K562 (cell line): ENCODE measurements around the gene PAFAH1B2. TPM values are rescaled to one million over a fixed set of nuclear protein-coding genes. Genes with fewer than 3 reads are reported as not detected.

Experiments
- ATAC-seq: fragments of 200-7000 bp; cut with Tn5 transposase; 3 replicates; pipeline ENCODE4 v1.9.1; 2020; ENCODE audit warnings: moderate library complexity
- BruUV-seq: library from RNA; stranded (reverse); fragments of 400-500 nt; replicated peaks from 2 replicates; lab custom pipeline; 2021; lab: Mats Ljungman, UMichigan
- CTCF ChIA-PET: fragments of 300-600 bp; formaldehyde crosslinking; extraction: SDS; loops from one replicate; lab custom pipeline; 2021; ENCODE audit warnings: low intra/inter-chr PET ratio; lab: Yijun Ruan, JAX
- POLR2A ChIA-PET: fragments of 300-600, 350-650 bp; sonication (Branson Sonifier 250); formaldehyde crosslinking; extraction: SDS; loops from one replicate; lab custom pipeline; 2021; ENCODE audit warnings: antibody characterized with exemption, inconsistent platforms; lab: Yijun Ruan, JAX
- DNase-seq, 4 experiments: peaks; one replicate each; pipeline versions ENCODE4 v3.0.0 to v3.0.0-alpha.2; 2011 to 2018; ENCODE audit warnings: low spot score in 3 of 4, mixed read lengths in 3 of 4; ENCODE audit errors: extremely low read depth in 1 of 4
- FAIRE-seq: peaks from 2 replicates; lab custom pipeline; 2011; peaks lifted over from hg19 to GRCh38; lab: Jason Lieb, UNC
- H2AFZ ChIP-seq: 2 replicates; pipeline ENCODE4 v1.6.0; 2011; ENCODE audit warnings: low read depth, low read length, control low read depth, inconsistent platforms
- H3K27ac ChIP-seq: fragments of 200-600 bp; 3 replicates; pipeline ENCODE4 v1.8.0; 2011; ENCODE audit warnings: low read depth, mild to moderate bottlenecking, control low read depth, inconsistent platforms, low read length, moderate library complexity, mixed read lengths; ENCODE audit errors: extremely low read depth
- H3K27me3 ChIP-seq, 2 experiments: fragments of 300-600 bp in 1 of 2; 2 replicates in 1 of 2; 3 replicates in 1 of 2; pipeline versions ENCODE4 v1.6.0 to v1.8.0; 2011; ENCODE audit warnings: inconsistent platforms in 2 of 2, low read length in 2 of 2, mild to moderate bottlenecking in 1 of 2, mixed read lengths in 1 of 2, moderate library complexity in 1 of 2; ENCODE audit not compliant: control insufficient read depth in 2 of 2, insufficient read depth in 2 of 2
- H3K36me3 ChIP-seq: fragments of 300-600 bp; 3 replicates; pipeline ENCODE4 v1.8.0; 2011; ENCODE audit warnings: mild to moderate bottlenecking, low read length, inconsistent platforms; ENCODE audit not compliant: control insufficient read depth, insufficient read depth
- H3K4me1 ChIP-seq, 2 experiments: fragments of 200-600 bp in 1 of 2; replicated peaks in 1 of 2; 2 replicates in 1 of 2; 3 replicates in 1 of 2; pipeline versions ENCODE4 v1.5.1 to v1.8.0; 2011; ENCODE audit warnings: inconsistent platforms in 2 of 2, low read length in 2 of 2, mild to moderate bottlenecking in 1 of 2, mixed read lengths in 1 of 2, moderate library complexity in 1 of 2; ENCODE audit not compliant: control insufficient read depth in 2 of 2, insufficient read depth in 2 of 2
- H3K4me2 ChIP-seq: 2 replicates; pipeline ENCODE4 v1.6.1; 2011; ENCODE audit warnings: low read length, control low read depth, inconsistent platforms, mixed read lengths; ENCODE audit not compliant: insufficient read depth
- H3K4me3 ChIP-seq: fragments of 200-600 bp; sonication (generic), shearing (Covaris generic); 2 replicates; pipeline ENCODE4 v1.5.1; 2016; ENCODE audit warnings: control low read depth, inconsistent platforms
- H3K79me2 ChIP-seq: fragments of 200-600 bp; 3 replicates; pipeline ENCODE4 v1.8.0; 2011; ENCODE audit warnings: low read length, inconsistent platforms; ENCODE audit not compliant: control insufficient read depth, insufficient read depth
- H3K9ac ChIP-seq, 2 experiments: 2 replicates each; pipeline versions ENCODE4 v1.6.0 to v1.6.1; 2011; ENCODE audit warnings: low read depth in 2 of 2, low read length in 2 of 2, control low read depth in 1 of 2, inconsistent platforms in 1 of 2, mild to moderate bottlenecking in 1 of 2, mixed read lengths in 1 of 2; ENCODE audit not compliant: insufficient read depth in 1 of 2
- H3K9me1 ChIP-seq: one replicate; pipeline ENCODE4 v1.6.0; 2011; ENCODE audit warnings: inconsistent platforms, mild to moderate bottlenecking, low read length, moderate library complexity; ENCODE audit not compliant: control insufficient read depth, insufficient read depth
- H3K9me3 ChIP-seq: replicated peaks from 2 replicates; pipeline ENCODE4 v1.5.1; 2011; ENCODE audit warnings: low read depth, low read length, inconsistent platforms; ENCODE audit not compliant: control insufficient read depth, insufficient read depth
- H4K20me1 ChIP-seq: replicated peaks from 2 replicates; pipeline ENCODE4 v1.6.1; 2011; ENCODE audit warnings: low read length, inconsistent platforms, mixed read lengths; ENCODE audit not compliant: control insufficient read depth, insufficient read depth
- GABPB2 ChIP-seq: fragments of 250-450 bp; sonication (Bioruptor Pico); conservative IDR thresholded peaks from 2 replicates; pipeline ENCODE4 v1.5.1; 2021; ENCODE audit warnings: mild to moderate bottlenecking
- HDGF ChIP-seq: fragments of 450-650 bp; IDR thresholded peaks from 2 replicates; pipeline ENCODE4 v1.6.1; 2016
- KLF6 ChIP-seq: fragments of 250-450 bp; sonication (Bioruptor Pico); IDR thresholded peaks from 2 replicates; pipeline ENCODE4 v1.4.0; 2020; ENCODE audit warnings: mild to moderate bottlenecking, moderate library complexity, borderline replicate concordance
- MYC ChIP-seq, 2 experiments: fragments of 250-450 bp in 1 of 2; sonication (Bioruptor Pico) in 1 of 2; IDR thresholded peaks; 2 replicates each; pipeline versions ENCODE4 v1.5.1 to v1.6.1; 2012 to 2021; ENCODE audit warnings: low read depth in 2 of 2, borderline replicate concordance in 1 of 2, improper control_type of control experiment in 1 of 2, low read length in 1 of 2, mild to moderate bottlenecking in 1 of 2, moderate library complexity in 1 of 2
- NFATC3 ChIP-seq: fragments of 450-650 bp; IDR thresholded peaks from 2 replicates; pipeline ENCODE4 v1.6.1; 2017; ENCODE audit warnings: mild to moderate bottlenecking
- NFIC ChIP-seq: fragments of 450-650 bp; IDR thresholded peaks from 2 replicates; pipeline ENCODE4 v1.6.1; 2017; ENCODE audit warnings: mild to moderate bottlenecking, inconsistent platforms
- RCOR1 ChIP-seq, 2 experiments: IDR thresholded peaks; 2 replicates each; pipeline ENCODE4 v1.6.1; 2012; ENCODE audit warnings: low read depth in 2 of 2, low read length in 2 of 2, borderline replicate concordance in 1 of 2, improper control_type of control experiment in 1 of 2
- SIRT6 ChIP-seq: IDR thresholded peaks from one replicate; pipeline ENCODE4 v1.6.1; 2012; ENCODE audit warnings: low read depth, mild to moderate bottlenecking, control low read depth, inconsistent platforms, low read length, moderate library complexity
- TEAD1 ChIP-seq, 2 experiments: fragments of 450-650 bp in 1 of 2; sonication (generic) in 1 of 2; formaldehyde crosslinking; IDR thresholded peaks; 2 replicates each; pipeline versions ENCODE4 v1.4.0 to v1.8.0; 2020 to 2022; ENCODE audit warnings: mild to moderate bottlenecking in 2 of 2, missing genetic modification reagents in 1 of 2
- ZBTB11 ChIP-seq, 3 experiments: fragments of 200-800 bp in 1 of 3; fragments of 250-450 bp in 1 of 3; fragments of 450-650 bp in 1 of 3; sonication (Bioruptor Pico) in 1 of 3; sonication (Bioruptor generic) in 1 of 3; formaldehyde crosslinking in 1 of 3; IDR thresholded peaks; 2 replicates each; pipeline versions ENCODE4 v1.6.1 to v1.8.0; 2016 to 2022; ENCODE audit warnings: mild to moderate bottlenecking in 2 of 3, missing genetic modification characterization in 2 of 3, missing compliant biosample characterization in 1 of 3, moderate library complexity in 1 of 3
- ZNF584 ChIP-seq: fragments of 200-800 bp; sonication (Bioruptor generic); IDR thresholded peaks from 2 replicates; pipeline ENCODE4 v1.6.1; 2016; ENCODE audit warnings: low read depth, mild to moderate bottlenecking, missing genetic modification characterization, missing compliant biosample characterization
- ZNF586 ChIP-seq: fragments of 450-650 bp; formaldehyde crosslinking; conservative IDR thresholded peaks from 2 replicates; pipeline ENCODE4 v1.4.0; 2020; ENCODE audit warnings: mild to moderate bottlenecking, moderate library complexity
- WGBS: fragments of 100-300 bp; shearing (Covaris generic); methylation state at CpG from one replicate; pipeline ENCODE4 v1.1.6; 2016; ENCODE audit warnings: low coverage, mixed read lengths; ENCODE audit not compliant: insufficient coverage; ENCODE audit errors: missing lambda C conversion rate; 5-methylcytosine and 5-hydroxymethylcytosine counted together
- in situ Hi-C: fragments of 300-500 bp; cut with MboI; formaldehyde crosslinking; loops from 4 replicates; pipeline ENCODE4 v1.15.0; 2018; ENCODE audit warnings: inconsistent platforms, mixed read lengths
- intact Hi-C: fragments of 100-400 bp; cut with micrococcal nuclease; formaldehyde crosslinking; loops from 2 replicates; pipeline ENCODE4 v1.14.2; 2022
- polyA plus RNA-seq, 8 experiments: library from polyadenylated mRNA; depleted of rRNA in 4 of 8; stranded (reverse) in 5 of 8; unstranded in 3 of 8; fragments of >200 nt; fragmentation: Nextera tagmentation in 2 of 8; fragmentation: Illumina TruSeq in 1 of 8; extraction: Ambion mirVana in 2 of 8; extraction: Trizol in 1 of 8; gene quantifications; 2 replicates each; pipeline versions ENCODE4 v1.2.1 to v1.2.3, GENCODE V29; 2011 to 2014; ENCODE audit warnings: inconsistent platforms in 1 of 8, missing spikeins in 1 of 8
- total RNA-seq, 7 experiments: library from RNA; depleted of rRNA in 6 of 7; stranded (reverse); fragments of >200 nt in 6 of 7; fragmentation: Illumina TruSeq in 2 of 7; extraction: Trizol in 2 of 7; gene quantifications; 2 replicates each; pipeline versions ENCODE4 v1.2.1 to v1.2.3, GENCODE V29; 2011 to 2021; ENCODE audit warnings: low replicate concordance in 1 of 7
- TF ChIP-seq, protein P1 (sequence below): sonication (generic); formaldehyde crosslinking; IDR thresholded peaks from 2 replicates; pipeline ENCODE4 v1.8.0; 2022; ENCODE audit warnings: mild to moderate bottlenecking, missing genetic modification reagents

The PAFAH1B2 gene
- total and polyA plus RNA-seq, 9 of the 15 experiments (the other 6 are each of a cell fraction or from before 2014, with no cell fraction given): 27.8 to 94.7 (median 64.9) TPM

GRCh38 chr11:117152066-117152465, 8.0 kb downstream of the PAFAH1B2 start:
- Histone ChIP-seq H3K27me3 (no peaks in the 10 kb centered on the region), H2AFZ (no peak overlapping the region), H3K9me3 (no peaks in the 10 kb centered on the region), H3K9me1 (no peaks in the 10 kb centered on the region), H3K27ac (no peak overlapping the region), H3K4me3 (no peak overlapping the region), H3K4me1 (peaks cover 2 to 4% of the 10 kb centered on the region in 2 experiments; a peak in 1 of 5 replicates), H4K20me1 (no peaks in the 10 kb centered on the region; the same call in 1 of the 2 replicates), H3K9ac (no peak overlapping the region), H3K36me3 (peaks cover 74% of the 10 kb centered on the region), H3K79me2 (peaks cover 97% of the 10 kb centered on the region), H3K4me2 (no peak overlapping the region)
- no peak for DNase-seq
- in situ Hi-C loops: no loop called here
- no TSS peak for BruUV-seq
- POLR2A ChIA-PET: interaction anchor here (1.0 kb wide), 2 partner anchors 8 to 28 kb away, joined by 3 to 4 read pairs; no protein-coding TSS in a partner anchor
- no peak for ATAC-seq
- no peak for FAIRE-seq
- WGBS: 57% methylated on average over 2 of the region's 2 CpGs
- intact Hi-C loops: no loop called here
- CTCF ChIA-PET: no interaction called here
- TF ChIP-seq RCOR1 (IDR thresholded peaks at IDR 0.05; ENCODE audit: borderline replicate concordance in 1 of 2, low read depth in 2 of 2, low read length in 2 of 2): no peak
- no peak for TF ChIP-seq ZNF584 (CRISPR knock-in tag)
- TF ChIP-seq MYC (IDR thresholded peaks at IDR 0.05; ENCODE audit: low read depth, low read length): no peak
- no peak for TF ChIP-seq MYC (CRISPR knock-in tag; IDR thresholded peaks at IDR 0.05; ENCODE audit: borderline replicate concordance, low read depth)
- no peak for TF ChIP-seq SIRT6
- TF ChIP-seq KLF6 (CRISPR knock-in tag): no peak
- no peak for TF ChIP-seq HDGF
- no peak for TF ChIP-seq TEAD1 (CRISPR knock-in tag; IDR thresholded peaks at IDR 0.05)
- no peak for TF ChIP-seq ZNF586 (CRISPR knock-in tag)
- no peak for TF ChIP-seq ZBTB11 (CRISPR knock-in tag; IDR thresholded peaks at IDR 0.05)
- no peak for TF ChIP-seq GABPB2 (CRISPR knock-in tag)
- TF ChIP-seq, protein P1, sequence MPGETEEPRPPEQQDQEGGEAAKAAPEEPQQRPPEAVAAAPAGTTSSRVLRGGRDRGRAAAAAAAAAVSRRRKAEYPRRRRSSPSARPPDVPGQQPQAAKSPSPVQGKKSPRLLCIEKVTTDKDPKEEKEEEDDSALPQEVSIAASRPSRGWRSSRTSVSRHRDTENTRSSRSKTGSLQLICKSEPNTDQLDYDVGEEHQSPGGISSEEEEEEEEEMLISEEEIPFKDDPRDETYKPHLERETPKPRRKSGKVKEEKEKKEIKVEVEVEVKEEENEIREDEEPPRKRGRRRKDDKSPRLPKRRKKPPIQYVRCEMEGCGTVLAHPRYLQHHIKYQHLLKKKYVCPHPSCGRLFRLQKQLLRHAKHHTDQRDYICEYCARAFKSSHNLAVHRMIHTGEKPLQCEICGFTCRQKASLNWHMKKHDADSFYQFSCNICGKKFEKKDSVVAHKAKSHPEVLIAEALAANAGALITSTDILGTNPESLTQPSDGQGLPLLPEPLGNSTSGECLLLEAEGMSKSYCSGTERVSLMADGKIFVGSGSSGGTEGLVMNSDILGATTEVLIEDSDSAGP (CRISPR knock-in tag): no peak
- TF ChIP-seq NFIC: no peak
- TF ChIP-seq NFATC3: no peak
